ENCODE data around the gene CSAG3. TPM values are rescaled to one million over a fixed set of nuclear protein-coding genes. Genes with fewer than 3 reads are reported as not detected.
"Not testable (repeated sequence)": the region's sequence is repeated elsewhere in the genome, so short reads cannot be mapped to it uniquely, and the experiment has no call there.

CSAG3 gene
- not detected in 2 replicates for total RNA-seq (2014; rRNA removed; shearing (Covaris generic))
- total RNA-seq (2022), result not detected in 2 replicates
- Bru-seq, nascent RNA, result not detected
- BruChase-seq, experiment 1, labeled RNA remaining after a 6-hour chase, result not detected
- BruChase-seq, experiment 2, labeled RNA remaining after a 2-hour chase, result not detected
- long read RNA-seq, result 0 reads

GRCh38 chrX:152758918-152759317 lies at the start of gene CSAG3:
Gene CSAG3 (plus strand): TSS chrX:152759218.
- H3K4me2 ChIP-seq (ENCODE audit: low read length); H3K36me3 ChIP-seq (ENCODE audit: insufficient read depth, low read length); H3K4me1 ChIP-seq (ENCODE audit: insufficient read depth, low read length, poor library complexity, severe bottlenecking); H4K20me1 ChIP-seq (ENCODE audit: insufficient read depth, low read length); H2AFZ ChIP-seq (ENCODE audit: low read length); H3K9me2 ChIP-seq (ENCODE audit: insufficient read depth, low read length); CTCF ChIA-PET (ENCODE audit: unreplicated experiment); H3K9me3 ChIP-seq (ENCODE audit: low read length); intact Hi-C loops (cut with micrococcal nuclease; ENCODE audit: unreplicated experiment); H3K79me2 ChIP-seq (ENCODE audit: insufficient read depth, low read depth, low read length); H3K4me3 ChIP-seq (ENCODE audit: low read depth, low read length, poor library complexity, severe bottlenecking); BruUV-seq (replicated peaks); H3K27ac ChIP-seq (ENCODE audit: low read depth, low read length, poor library complexity, severe bottlenecking); DNase-seq (ENCODE audit: low spot score); POLR2A ChIA-PET: not testable (repeated sequence)

GRCh38 chrX:152713195-152713594 lies 45.8 kb upstream of the CSAG3 start:
- H3K27ac ChIP-seq (ENCODE audit: low read depth, low read length, poor library complexity, severe bottlenecking); BruUV-seq (replicated peaks); H4K20me1 ChIP-seq (ENCODE audit: insufficient read depth, low read length); POLR2A ChIA-PET; CTCF ChIA-PET (ENCODE audit: unreplicated experiment); DNase-seq (ENCODE audit: low spot score); H3K4me2 ChIP-seq (ENCODE audit: low read length); H3K4me1 ChIP-seq (ENCODE audit: insufficient read depth, low read length, poor library complexity, severe bottlenecking); H2AFZ ChIP-seq (ENCODE audit: low read length); H3K9me2 ChIP-seq (ENCODE audit: insufficient read depth, low read length); H3K36me3 ChIP-seq (ENCODE audit: insufficient read depth, low read length); H3K4me3 ChIP-seq (ENCODE audit: low read depth, low read length, poor library complexity, severe bottlenecking); intact Hi-C loops (cut with micrococcal nuclease; ENCODE audit: unreplicated experiment); H3K79me2 ChIP-seq (ENCODE audit: insufficient read depth, low read depth, low read length); H3K9me3 ChIP-seq (ENCODE audit: low read length): not testable (repeated sequence)

- BruUV-seq (replicated peaks); H2AFZ ChIP-seq (ENCODE audit: low read length); H3K4me1 ChIP-seq (ENCODE audit: insufficient read depth, low read length, poor library complexity, severe bottlenecking): not testable (repeated sequence)
Measured at GRCh38 chrX:152713815-152714787, 44.9 kb upstream of the CSAG3 start, which contains the start of gene MAGEA2B. Gene MAGEA2B (plus strand): TSS chrX:152714628. CDS start chrX:152717107, 2,479 bp downstream.

GRCh38 chrX:152725409-152725808 lies 33.6 kb upstream of the CSAG3 start:
- TF ChIP-seq CTCF (conservative IDR thresholded peaks at IDR 0.05; ENCODE audit: low read length) (no peak), EZH2phosphoT487 (IDR thresholded peaks at IDR 0.05; ENCODE audit: borderline replicate concordance, low read depth, low read length) (no peak)
- Histone ChIP-seq H3K4me1 (ENCODE audit: insufficient read depth, low read length, poor library complexity, severe bottlenecking) (no peaks in the 10 kb centered on the region), H4K20me1 (ENCODE audit: insufficient read depth, low read length) (no peaks in the 10 kb centered on the region), H3K79me2 (ENCODE audit: insufficient read depth, low read depth, low read length) (no peaks in the 10 kb centered on the region), H3K27ac (ENCODE audit: low read depth, low read length, poor library complexity, severe bottlenecking) (no peak overlapping the region), H3K9me3 (ENCODE audit: low read length) (no peaks in the 10 kb centered on the region), H3K36me3 (ENCODE audit: insufficient read depth, low read length) (no peaks in the 10 kb centered on the region), H2AFZ (ENCODE audit: low read length) (no peak overlapping the region), H3K4me2 (ENCODE audit: low read length) (no peak overlapping the region), H3K9me2 (ENCODE audit: insufficient read depth, low read length) (no peaks in the 10 kb centered on the region), H3K4me3 (ENCODE audit: low read depth, low read length, poor library complexity, severe bottlenecking) (no peak overlapping the region)
- DNase-seq (ENCODE audit: low spot score), result no peak
- intact Hi-C loops (cut with micrococcal nuclease; ENCODE audit: unreplicated experiment), result no loop called here
- no TSS peak for BruUV-seq (replicated peaks)
- ChIA-PET POLR2A (no interaction called here), CTCF (ENCODE audit: unreplicated experiment) (no interaction called here)

More at GRCh38 chrX:152713815-152714787, 44.9 kb upstream of the CSAG3 start, which contains the start of gene MAGEA2B:
- H3K27ac ChIP-seq (ENCODE audit: low read depth, low read length, poor library complexity, severe bottlenecking); H3K4me2 ChIP-seq (ENCODE audit: low read length); H3K79me2 ChIP-seq (ENCODE audit: insufficient read depth, low read depth, low read length); H3K4me3 ChIP-seq (ENCODE audit: low read depth, low read length, poor library complexity, severe bottlenecking); DNase-seq (ENCODE audit: low spot score); H4K20me1 ChIP-seq (ENCODE audit: insufficient read depth, low read length); CTCF ChIA-PET (ENCODE audit: unreplicated experiment); H3K36me3 ChIP-seq (ENCODE audit: insufficient read depth, low read length); POLR2A ChIA-PET; H3K9me3 ChIP-seq (ENCODE audit: low read length); H3K9me2 ChIP-seq (ENCODE audit: insufficient read depth, low read length); intact Hi-C loops (cut with micrococcal nuclease; ENCODE audit: unreplicated experiment): not testable (repeated sequence)

Data from OCI-LY7 (cell line).